Spleen (tissue), 11 donors: ENCODE data around the gene TMEM131L. TPM values are rescaled to one million over a fixed set of nuclear protein-coding genes. Genes with fewer than 3 reads are reported as not detected.

Source experiments
- DNase-seq: peaks from one replicate; pipeline ENCODE4 v3.0.0-alpha.2; 2020
- H3K27ac ChIP-seq, 8 donors: fragments of 200-600 bp; sonication (generic) in 7 of 8; 1 replicate in 4 of 8; 2 replicates in 4 of 8; pipeline versions ENCODE4 v1.5.0 to v1.8.0; 2016 to 2021; ENCODE audit warnings: inconsistent platforms in 4 of 8, mild to moderate bottlenecking in 4 of 8, moderate library complexity in 1 of 8
- H3K27me3 ChIP-seq, 7 donors: fragments of 200-600 bp; sonication (generic) in 6 of 7; replicated peaks in 1 of 7; 1 replicate in 4 of 7; 2 replicates in 3 of 7; pipeline versions ENCODE4 v1.5.0 to v1.8.0; 2016 to 2021; ENCODE audit warnings: inconsistent platforms in 3 of 7, mild to moderate bottlenecking in 1 of 7
- H3K36me3 ChIP-seq, 6 donors: fragments of 200-600 bp; sonication (generic) in 5 of 6; 1 replicate in 4 of 6; 2 replicates in 2 of 6; pipeline versions ENCODE4 v1.5.0 to v1.8.0; 2016 to 2021; ENCODE audit warnings: inconsistent platforms in 2 of 6
- H3K4me1 ChIP-seq, 6 donors: fragments of 200-600 bp; sonication (generic) in 5 of 6; 1 replicate in 3 of 6; 2 replicates in 3 of 6; pipeline versions ENCODE4 v1.5.0 to v1.8.0; 2016 to 2021; ENCODE audit warnings: inconsistent platforms in 3 of 6
- H3K4me3 ChIP-seq, 8 donors: fragments of 200-600 bp; sonication (generic) in 7 of 8; 1 replicate in 4 of 8; 2 replicates in 4 of 8; pipeline versions ENCODE4 v1.5.0 to v1.8.0; 2016 to 2021; ENCODE audit warnings: inconsistent platforms in 4 of 8, mild to moderate bottlenecking in 4 of 8, moderate library complexity in 2 of 8
- H3K9me3 ChIP-seq, 8 donors: fragments of 200-600 bp; sonication (generic) in 7 of 8; 1 replicate in 4 of 8; 2 replicates in 4 of 8; pipeline versions ENCODE4 v1.5.0 to v1.8.0; 2016 to 2021; ENCODE audit warnings: inconsistent platforms in 4 of 8
- CTCF ChIP-seq, 11 experiments: fragments of 200-600 bp in 7 of 11; fragments of 450-650 bp in 4 of 11; sonication (generic) in 4 of 11; IDR thresholded peaks in 8 of 11; conservative IDR thresholded peaks in 3 of 11; 1 replicate in 7 of 11; 2 replicates in 4 of 11; pipeline versions ENCODE4 v1.4.0 to v1.8.0; 2016 to 2021; ENCODE audit warnings: antibody characterized with exemption in 11 of 11, inconsistent platforms in 4 of 11, mild to moderate bottlenecking in 1 of 11
- POLR2A ChIP-seq, 3 donors: fragments of 450-650 bp; IDR thresholded peaks; one replicate each; pipeline ENCODE4 v1.5.1; 2017; ENCODE audit warnings: antibody characterized with exemption in 3 of 3, mild to moderate bottlenecking in 1 of 3
- POLR2AphosphoS5 ChIP-seq, 3 donors: sonication (generic); formaldehyde crosslinking; IDR thresholded peaks; one replicate each; pipeline ENCODE4 v1.5.1; 2017; ENCODE audit warnings: antibody characterized with exemption in 3 of 3
- WGBS, 5 donors: extraction: QIAGEN DNeasy Blood & Tissue Kit in 3 of 5; methylation state at CpG; one replicate each; pipeline versions ENCODE4 v1.1.5 to v1.1.7; 2013 to 2018; 5-methylcytosine and 5-hydroxymethylcytosine counted together
- intact Hi-C: fragments of 100-400 bp; cut with DNase I; formaldehyde crosslinking; loops from one replicate; pipeline ENCODE4 v1.15.0; 2023; ENCODE audit warnings: low total_unique reads
- polyA plus RNA-seq, 3 donors: library from polyadenylated mRNA; stranded (reverse); fragments of 200-250 nt; gene quantifications; one replicate each; pipeline ENCODE4 v1.2.1, GENCODE V29; 2013
- total RNA-seq, 7 donors: library from RNA; depleted of rRNA in 3 of 7; stranded (reverse); fragments of >200 nt in 3 of 7; fragmentation: NEBNext Ultra II Directional in 4 of 7; extraction: Animal tissue kit (Norgen Biotek cat#: 25700) in 4 of 7; gene quantifications; one replicate each; pipeline versions ENCODE4 v1.1.0 to v1.2.1, GENCODE V29; 2016 to 2021
- donor health status: healthy with polysubstance abuse.
- donor health status: DM: no; HTN: no; CAD: no; lungs with moderate emphysema.
- donor health status: DM: no; HTN: no; CAD: no.
- donor health status: Bipolar disorder and iron deficiency.
- donor health status: healthy.
- donor health status: DM: no; HTN: no; CAD: no.
- donor health status: DM: yes; HTN: yes; CAD: no.

The TMEM131L gene
- total and polyA plus RNA-seq, 10 donors, result 20.9 to 105 (median 80.1) TPM

GRCh38 chr4:153679486-153679885 is 213.3 kb downstream of the TMEM131L start:
- 64 to 77% (median 69%) methylated on average over 6 of the region's 6 CpGs for WGBS, 5 donors
- H3K9me3 ChIP-seq, result peaks cover 0 to 25% (median 23%) of the 10 kb centered on the region in 8 donors
- TF ChIP-seq POLR2AphosphoS5 (IDR thresholded peaks at IDR 0.05) (peak in 1 of 3 donors; percentile 60), POLR2A (IDR thresholded peaks at IDR 0.05) (no peak)
- peak overlapping the region in 2 of 8 donors; percentile 62 to 65 for H3K27ac ChIP-seq
- intact Hi-C loops, result no loop called here
- peaks cover 0 to 18% (median 9%) of the 10 kb centered on the region in 6 donors for H3K4me1 ChIP-seq
- H3K4me3 ChIP-seq, result no peak overlapping the region
- peaks cover 0 to 19% (median 4%) of the 10 kb centered on the region in 7 donors for H3K27me3 ChIP-seq
- no peaks in the 10 kb centered on the region for H3K36me3 ChIP-seq
- DNase-seq, result peak; percentile 53

GRCh38 chr4:153683763-153684181 is 217.6 kb downstream of the TMEM131L start:
- peak overlapping the region in 6 of 8 donors; percentile 76 to 95 (median 88) for H3K27ac ChIP-seq
- no peak for TF ChIP-seq POLR2A (IDR thresholded peaks at IDR 0.05)
- no peak for TF ChIP-seq CTCF (IDR thresholded peaks at IDR 0.05 in 8 of 11, conservative IDR thresholded peaks at IDR 0.05 in 3 of 11)
- TF ChIP-seq POLR2AphosphoS5 (IDR thresholded peaks at IDR 0.05), result no peak
- DNase-seq, result no peak
- WGBS, 5 donors, result 11 to 33% (median 15%) methylated on average over 13 to 27 of the region's 27 CpGs
- H3K36me3 ChIP-seq, result peaks cover 0 to 17% (median 11%) of the 10 kb centered on the region in 6 donors
- peaks cover 0 to 25% (median 9%) of the 10 kb centered on the region in 7 donors for H3K27me3 ChIP-seq
- intact Hi-C loops, result no loop called here
- peaks cover 0 to 29% (median 16%) of the 10 kb centered on the region in 6 donors for H3K4me1 ChIP-seq
- H3K9me3 ChIP-seq, result peaks cover 5 to 17% (median 14%) of the 10 kb centered on the region in 8 donors
- H3K4me3 ChIP-seq, result peak overlapping the region; percentile 52 to 87 (median 71)

DNA sequence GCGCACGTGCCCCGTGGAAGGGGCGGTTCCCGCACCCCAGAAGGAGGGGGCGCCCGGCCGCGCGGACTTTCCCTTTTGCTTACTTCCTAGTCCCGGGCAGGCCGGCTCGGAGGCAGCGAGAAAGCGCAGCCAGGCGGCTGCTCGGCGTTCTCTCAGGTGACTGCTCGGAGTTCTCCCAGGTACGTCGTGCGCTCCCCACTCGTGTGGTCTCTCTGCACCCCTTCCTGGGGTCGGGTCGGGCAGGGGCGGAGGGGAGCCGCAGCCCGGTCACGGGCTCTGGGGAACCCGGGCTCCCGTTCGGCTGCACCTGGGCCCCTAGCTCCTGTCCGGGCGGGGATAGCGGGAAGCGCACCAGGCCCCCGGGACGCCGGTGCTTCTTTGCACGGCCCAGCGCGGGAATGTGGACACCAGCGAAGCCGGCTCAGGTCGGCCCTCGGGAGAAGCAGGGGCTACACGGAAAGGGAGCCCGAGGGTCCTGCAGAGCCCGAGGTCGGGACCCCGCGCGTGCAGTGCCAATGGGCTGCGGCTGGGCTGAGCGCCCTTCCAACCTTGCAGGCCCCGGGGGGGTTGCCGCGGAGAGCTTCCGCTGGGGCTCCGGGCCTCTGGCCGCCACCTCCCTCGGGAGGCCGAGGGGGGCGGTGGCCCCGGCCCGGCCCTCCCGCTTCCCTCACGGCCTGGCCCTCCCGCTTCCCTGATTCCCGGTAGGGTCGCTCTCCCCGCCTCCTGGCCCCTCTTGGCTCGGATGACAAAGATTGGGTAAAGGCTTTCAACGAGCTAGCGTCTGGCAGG is 218.2 kb downstream of the TMEM131L start, which contains the start of gene TLR2:
Gene TLR2 (plus strand): TSS at position 99 of the 789 bp plus-strand sequence. CDS start 18,628 bp downstream, outside the sequence.
- H3K9me3 ChIP-seq, result peaks cover 5 to 23% (median 20%) of the 10 kb centered on the region in 8 donors
- peaks cover 0 to 29% (median 16%) of the 10 kb centered on the region in 6 donors for H3K4me1 ChIP-seq
- peak within 1 kb of the TSS in 7 of 8 donors; percentile 72 to 95 (median 84) for H3K27ac ChIP-seq
- DNase-seq, result peak; percentile 97
- intact Hi-C loops, result no loop called here
- 0 to 1% (median 1%) methylated on average over 13 to 75 of the region's 75 CpGs for WGBS, 5 donors
- H3K4me3 ChIP-seq, result peak within 1 kb of the TSS; percentile 52 to 87 (median 71)
- H3K36me3 ChIP-seq, result peaks cover 0 to 23% (median 17%) of the 10 kb centered on the region in 6 donors
- peaks cover 0 to 25% (median 9%) of the 10 kb centered on the region in 7 donors for H3K27me3 ChIP-seq
- TF ChIP-seq CTCF (IDR thresholded peaks at IDR 0.05 in 8 of 11, conservative IDR thresholded peaks at IDR 0.05 in 3 of 11) (peak in 2 of 11 experiments; percentile 24 to 32), POLR2A (IDR thresholded peaks at IDR 0.05) (peak in 1 of 3 donors; percentile 11), POLR2AphosphoS5 (IDR thresholded peaks at IDR 0.05) (peak; percentile 80 to 93 (median 83))

DNA sequence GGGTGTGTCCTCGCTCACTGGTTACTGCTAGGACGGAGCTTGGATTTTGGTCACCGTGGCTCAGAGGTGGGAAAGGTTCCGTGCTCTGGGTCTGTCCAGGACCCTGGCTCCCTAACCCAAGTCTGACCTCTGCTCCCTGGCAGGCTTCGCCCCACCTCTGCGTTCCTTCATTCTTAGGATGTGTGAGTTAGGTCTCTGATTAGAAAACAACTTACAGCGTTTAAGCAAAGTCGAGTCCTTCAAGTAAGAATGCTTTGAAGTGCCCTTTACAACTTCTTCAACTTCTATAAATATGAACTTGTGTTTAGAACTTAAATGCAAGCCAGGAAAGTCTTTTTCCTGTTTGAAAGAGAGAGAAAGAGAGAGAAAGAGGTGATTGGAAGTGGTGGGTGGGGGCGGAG is 218.8 kb downstream of the TMEM131L start:
- peaks cover 0 to 29% (median 21%) of the 10 kb centered on the region in 6 donors for H3K36me3 ChIP-seq
- 18 to 28% (median 21%) methylated on average over 7 to 9 of the region's 9 CpGs for WGBS, 5 donors
- H3K4me1 ChIP-seq, result peaks cover 0 to 29% (median 16%) of the 10 kb centered on the region in 6 donors
- H3K9me3 ChIP-seq, result peaks cover 5 to 29% (median 26%) of the 10 kb centered on the region in 8 donors
- DNase-seq, result no peak
- intact Hi-C loops, result no loop called here
- H3K27ac ChIP-seq, result peak overlapping the region in 7 of 8 donors; percentile 72 to 95 (median 84)
- TF ChIP-seq POLR2AphosphoS5 (IDR thresholded peaks at IDR 0.05), result no peak
- no peak for TF ChIP-seq POLR2A (IDR thresholded peaks at IDR 0.05)
- no peak for TF ChIP-seq CTCF (IDR thresholded peaks at IDR 0.05 in 8 of 11, conservative IDR thresholded peaks at IDR 0.05 in 3 of 11)
- peaks cover 0 to 25% (median 9%) of the 10 kb centered on the region in 7 donors for H3K27me3 ChIP-seq
- H3K4me3 ChIP-seq, result peak overlapping the region; percentile 52 to 87 (median 71)

Other genes with a start within 250 kb of the TMEM131L start
- 1 to 10 TPM in 5 of 7 donors, under 1 TPM in 2; 0.76 to 4.9 (median 1.8) TPM for gene MND1, start 121.7 kb upstream of the TMEM131L start, total RNA-seq
- 10 to 100 TPM in 1 of 3 donors, 1 to 10 TPM in 2; 1.2 to 10.9 (median 3.2) TPM for gene MND1, start 121.7 kb upstream of the TMEM131L start, polyA plus RNA-seq
- gene TLR2, start 217.9 kb downstream of the TMEM131L start, total RNA-seq, result 100 to 1,000 TPM in 2 of 7 donors, 10 to 100 TPM in 5; 56.1 to 167 (median 74.5) TPM
- 10 to 100 TPM in 1 of 3 donors, 1 to 10 TPM in 2; 4.8 to 19.7 (median 9.5) TPM for gene TLR2, start 217.9 kb downstream of the TMEM131L start, polyA plus RNA-seq